ENCODE data around the gene CDH20.

Gene CDH20

DNA sequence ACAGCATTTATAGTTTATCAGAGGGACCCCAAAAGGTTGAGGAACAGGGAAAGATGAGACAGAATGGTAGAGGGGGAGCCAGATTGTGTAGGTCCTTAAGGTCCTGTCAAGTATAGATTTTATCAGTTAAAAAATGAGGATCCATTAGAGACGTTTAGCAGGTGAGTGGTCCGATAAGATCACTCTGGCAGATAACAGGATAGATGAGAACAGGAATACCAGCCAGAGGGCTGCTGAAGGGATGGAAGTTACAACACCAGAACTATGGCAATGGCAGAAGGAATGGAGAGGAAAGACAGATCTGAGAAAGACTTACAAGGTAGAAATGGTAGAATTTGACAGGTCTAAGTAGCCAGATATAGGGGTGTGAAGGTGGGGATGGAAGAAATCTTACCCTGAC is 141.7 kb downstream of the CDH20 start:
- TF ChIP-seq, protein P1, sequence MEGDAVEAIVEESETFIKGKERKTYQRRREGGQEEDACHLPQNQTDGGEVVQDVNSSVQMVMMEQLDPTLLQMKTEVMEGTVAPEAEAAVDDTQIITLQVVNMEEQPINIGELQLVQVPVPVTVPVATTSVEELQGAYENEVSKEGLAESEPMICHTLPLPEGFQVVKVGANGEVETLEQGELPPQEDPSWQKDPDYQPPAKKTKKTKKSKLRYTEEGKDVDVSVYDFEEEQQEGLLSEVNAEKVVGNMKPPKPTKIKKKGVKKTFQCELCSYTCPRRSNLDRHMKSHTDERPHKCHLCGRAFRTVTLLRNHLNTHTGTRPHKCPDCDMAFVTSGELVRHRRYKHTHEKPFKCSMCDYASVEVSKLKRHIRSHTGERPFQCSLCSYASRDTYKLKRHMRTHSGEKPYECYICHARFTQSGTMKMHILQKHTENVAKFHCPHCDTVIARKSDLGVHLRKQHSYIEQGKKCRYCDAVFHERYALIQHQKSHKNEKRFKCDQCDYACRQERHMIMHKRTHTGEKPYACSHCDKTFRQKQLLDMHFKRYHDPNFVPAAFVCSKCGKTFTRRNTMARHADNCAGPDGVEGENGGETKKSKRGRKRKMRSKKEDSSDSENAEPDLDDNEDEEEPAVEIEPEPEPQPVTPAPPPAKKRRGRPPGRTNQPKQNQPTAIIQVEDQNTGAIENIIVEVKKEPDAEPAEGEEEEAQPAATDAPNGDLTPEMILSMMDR (conservative IDR thresholded peaks at IDR 0.05; ENCODE audit: control insufficient read depth, insufficient read depth, low read depth, low read length), result no peak
- H3K4me3 ChIP-seq (ENCODE audit: control insufficient read depth, low read depth, low read length), result no peak overlapping the region
- no peak for DNase-seq (ENCODE audit: low read depth)

DNA sequence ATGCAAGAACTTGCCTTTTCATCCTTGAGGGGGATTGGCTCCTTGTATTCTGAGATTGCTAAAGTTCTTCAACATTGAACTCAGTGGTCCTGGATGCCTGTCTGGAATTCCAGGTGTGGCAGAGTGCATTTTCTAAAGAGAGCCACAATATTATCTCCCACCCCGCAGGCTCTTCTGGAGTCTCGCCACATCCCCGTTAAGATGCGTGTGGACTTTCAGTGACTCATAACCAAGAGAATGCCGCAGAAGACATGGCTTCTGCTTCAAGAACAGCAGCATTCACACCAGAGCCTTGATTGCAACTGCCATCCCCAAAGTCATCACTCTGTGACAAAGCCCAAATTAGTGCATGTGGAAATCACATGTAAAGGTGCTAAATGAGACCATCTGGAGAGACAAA is 142.7 kb downstream of the CDH20 start:
- TF ChIP-seq, protein P1 (conservative IDR thresholded peaks at IDR 0.05; ENCODE audit: control insufficient read depth, insufficient read depth, low read depth, low read length), result no peak
- no peak for DNase-seq (ENCODE audit: low read depth)
- H3K4me3 ChIP-seq (ENCODE audit: control insufficient read depth, low read depth, low read length), result no peak overlapping the region

DNA sequence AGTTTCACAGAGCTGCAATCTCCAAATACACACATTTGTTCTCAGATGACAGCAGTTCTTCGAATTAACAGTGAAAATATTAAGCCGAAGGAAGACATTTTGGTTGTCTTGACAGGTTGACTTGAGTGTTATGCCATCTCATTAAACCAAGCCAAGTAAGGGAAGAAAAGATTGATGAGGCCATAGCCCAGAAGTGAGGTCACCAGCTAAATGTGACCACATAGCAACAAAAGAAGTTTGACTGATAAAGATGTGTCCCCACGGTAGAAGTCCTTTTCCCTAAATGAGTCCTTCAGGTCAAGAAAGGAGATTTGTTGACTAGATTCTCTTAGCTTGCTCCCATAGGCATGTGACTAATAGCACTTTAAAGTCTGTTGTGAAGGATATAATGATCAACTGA is 156.1 kb downstream of the CDH20 start:
- H3K4me3 ChIP-seq (ENCODE audit: control insufficient read depth, low read depth, low read length), result no peak overlapping the region
- no peak for DNase-seq (ENCODE audit: low read depth)
- TF ChIP-seq, protein P1 (conservative IDR thresholded peaks at IDR 0.05; ENCODE audit: control insufficient read depth, insufficient read depth, low read depth, low read length), result no peak

DNA sequence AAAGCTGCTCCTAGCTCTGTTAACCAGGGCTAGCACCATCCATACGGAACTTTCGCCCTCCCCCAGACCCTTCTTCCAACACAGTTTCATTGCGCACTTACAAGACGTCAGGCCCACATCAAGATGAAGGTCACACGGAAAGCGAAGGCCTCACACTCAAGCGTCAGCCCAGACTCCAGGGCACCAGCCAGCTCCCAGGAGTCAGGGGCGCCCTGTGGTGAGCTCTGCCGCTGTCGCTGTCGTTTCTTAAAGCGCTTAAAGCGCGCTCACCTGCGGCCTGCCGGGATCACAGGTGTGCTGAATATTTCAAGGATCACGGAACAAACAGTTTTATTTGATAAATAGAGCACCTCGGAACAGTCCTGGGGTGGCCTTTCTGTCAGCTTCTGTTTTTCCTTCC is 163.1 kb downstream of the CDH20 start:
- no peak overlapping the region for H3K4me3 ChIP-seq (ENCODE audit: control insufficient read depth, low read depth, low read length)
- DNase-seq (ENCODE audit: low read depth), result no peak
- TF ChIP-seq, protein P1 (conservative IDR thresholded peaks at IDR 0.05; ENCODE audit: control insufficient read depth, insufficient read depth, low read depth, low read length), result no peak

DNA sequence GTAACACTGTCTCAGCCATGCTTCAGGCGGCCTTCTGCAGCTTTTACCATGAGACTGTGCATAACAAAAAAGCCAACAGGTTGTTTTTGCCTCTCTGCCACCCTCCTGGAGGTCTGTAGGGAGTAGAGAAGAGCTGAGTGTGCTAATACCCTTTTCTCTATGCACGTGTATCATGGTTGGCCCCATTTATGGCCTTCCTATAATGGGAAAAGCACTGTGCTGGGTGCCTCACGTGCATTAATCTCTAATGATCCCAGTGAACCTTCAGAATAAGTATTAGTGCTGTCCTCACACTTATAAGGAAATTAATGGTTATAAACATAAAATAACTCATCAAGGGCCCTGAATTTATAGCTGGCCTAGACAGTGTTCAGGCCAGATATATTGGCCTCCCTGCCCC is 164.2 kb downstream of the CDH20 start:
- TF ChIP-seq, protein P1 (conservative IDR thresholded peaks at IDR 0.05; ENCODE audit: control insufficient read depth, insufficient read depth, low read depth, low read length), result no peak
- H3K4me3 ChIP-seq (ENCODE audit: control insufficient read depth, low read depth, low read length), result no peak overlapping the region
- DNase-seq (ENCODE audit: low read depth), result no peak

DNA sequence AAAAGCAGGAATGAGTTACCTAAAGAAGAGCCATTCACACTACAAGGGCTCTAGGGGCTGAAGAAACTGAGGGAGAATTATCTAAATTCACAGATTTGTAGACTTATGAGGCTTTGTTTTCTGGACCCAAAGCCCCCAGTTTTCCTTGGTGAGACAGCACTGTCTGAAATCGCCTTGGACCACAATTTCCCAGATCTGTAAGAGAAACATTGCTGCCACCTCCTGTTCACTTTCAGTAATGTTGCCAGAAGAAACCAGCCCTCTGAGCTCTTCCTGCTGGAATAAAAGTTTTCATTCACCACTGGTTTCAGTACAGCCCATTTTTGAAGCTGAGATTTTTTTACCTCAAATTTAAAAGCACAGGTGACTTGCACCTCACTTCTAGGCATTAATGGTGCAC is 169.2 kb downstream of the CDH20 start:
- TF ChIP-seq, protein P1 (conservative IDR thresholded peaks at IDR 0.05; ENCODE audit: control insufficient read depth, insufficient read depth, low read depth, low read length), result peak; percentile 78
- peak; percentile 71 for DNase-seq (ENCODE audit: low read depth)

DNA sequence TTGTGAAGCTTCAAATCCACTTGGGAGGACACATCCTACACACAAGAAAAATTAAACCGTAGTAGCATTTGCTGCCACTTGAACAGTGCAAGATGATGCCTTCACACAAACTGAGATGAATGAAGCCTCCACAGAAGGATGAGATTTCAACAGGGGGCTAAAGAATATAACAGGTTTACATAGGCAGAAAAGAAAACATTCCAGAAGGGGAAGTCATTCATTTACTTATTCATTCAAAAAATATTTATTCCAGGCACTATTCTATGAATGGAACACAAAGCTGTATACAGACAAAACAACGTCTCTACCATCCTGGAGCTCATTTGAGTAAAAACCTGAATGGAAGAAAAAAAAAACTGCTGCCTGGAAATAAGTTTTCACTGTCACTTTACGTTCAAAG is 170.5 kb downstream of the CDH20 start:
- peak; percentile 14 for DNase-seq (ENCODE audit: low read depth)
- H3K4me3 ChIP-seq (ENCODE audit: control insufficient read depth, low read depth, low read length), result no peak overlapping the region
- TF ChIP-seq, protein P1 (conservative IDR thresholded peaks at IDR 0.05; ENCODE audit: control insufficient read depth, insufficient read depth, low read depth, low read length), result no peak

More for the DNA sequence above, 169.2 kb downstream of the CDH20 start:
- no peak overlapping the region for H3K4me3 ChIP-seq (ENCODE audit: control insufficient read depth, low read depth, low read length)

All from fibroblast of mammary gland (primary cell).